AG04449 (cell line): ENCODE measurements around the gene ARL4D.
"Not testable (repeated sequence)": the region's sequence is repeated elsewhere in the genome, so short reads cannot be mapped to it uniquely, and the experiment has no call there.

ENCODE experiments used
- CTCF ChIA-PET: fragments of 350-600 bp; formaldehyde crosslinking; extraction: SDS; loops from one replicate; lab custom pipeline; 2021; ENCODE audit warnings: antibody characterized with exemption; lab: Yijun Ruan, JAX
- POLR2A ChIA-PET: fragments of 400-600, 350-600 bp; formaldehyde crosslinking; extraction: SDS; loops from one replicate; lab custom pipeline; 2020; ENCODE audit warnings: antibody characterized with exemption, inconsistent platforms; lab: Yijun Ruan, JAX
- DNase-seq: peaks from one replicate; pipeline ENCODE4 v3.0.0-alpha.2; 2010; ENCODE audit warnings: low read depth, low spot score
- H3K4me3 ChIP-seq: 2 replicates; pipeline ENCODE4 v1.5.1; 2011; ENCODE audit warnings: low read depth, mild to moderate bottlenecking, control low read depth, low read length
- CTCF ChIP-seq: IDR thresholded peaks from one replicate; pipeline ENCODE4 v1.5.1; 2011; ENCODE audit warnings: mild to moderate bottlenecking, moderate library complexity, low read length, control low read depth, inconsistent platforms; ENCODE audit not compliant: insufficient read depth; ENCODE audit errors: missing control alignments

The ARL4D gene

DNA sequence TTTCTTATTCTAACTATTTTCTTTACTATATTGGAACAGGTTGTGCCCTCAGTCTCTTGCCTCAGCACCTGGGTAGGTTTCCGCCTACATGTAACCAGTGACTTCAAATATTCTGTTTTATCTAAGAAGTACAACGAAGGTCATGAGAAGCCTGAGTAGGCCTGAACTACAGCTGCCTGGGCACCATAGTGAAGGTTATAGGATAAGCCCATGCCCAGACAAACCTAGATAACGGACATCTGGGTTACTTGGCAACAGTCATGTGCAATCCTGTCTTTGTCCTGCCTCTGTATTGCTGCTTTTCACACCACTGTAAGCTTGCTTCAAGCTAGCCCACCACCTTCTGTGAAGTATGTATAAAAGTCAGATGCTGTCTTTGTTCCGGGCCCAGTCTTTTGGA is 25.4 kb upstream of the ARL4D start:
- POLR2A ChIA-PET: interaction anchor here (1.2 to 1.4 kb wide), 2 partner anchors 12 to 25 kb away, joined by 3 to 8 read pairs; partner anchors contain the start of gene ARL4D
- no peak overlapping the region for H3K4me3 ChIP-seq
- DNase-seq: no peak
- TF ChIP-seq CTCF: no peak
- CTCF ChIA-PET: interaction anchor here (1.3 to 3.0 kb wide), 3 partner anchors 13 to 110 kb away, joined by 3 to 11 read pairs (median 4); partner anchors contain the start of gene DHX8

DNA sequence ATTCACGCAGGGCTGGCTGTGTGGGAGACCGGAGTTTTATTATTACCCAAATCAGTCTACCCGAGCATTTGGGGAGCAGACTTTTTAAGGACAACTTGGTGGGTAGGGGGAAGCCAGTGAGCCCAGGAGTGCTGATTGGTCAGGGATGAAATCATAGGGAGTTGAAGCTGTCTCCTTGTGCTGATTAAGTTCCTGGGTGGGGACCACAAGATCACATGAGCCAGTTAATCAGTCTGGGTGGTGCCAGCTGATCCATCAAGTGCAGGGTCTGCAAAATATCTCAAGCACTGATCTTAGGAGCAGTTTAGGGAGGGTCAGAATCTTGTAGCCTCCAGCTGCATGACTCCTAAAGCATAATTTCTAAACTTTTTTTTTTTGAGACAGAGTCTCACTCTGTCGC is 22.9 kb upstream of the ARL4D start:
- POLR2A ChIA-PET: interaction anchor here (0.6 to 1.5 kb wide), 2 partner anchors 12 to 19 kb away, joined by 4 read pairs; no protein-coding TSS in a partner anchor
- not testable (repeated sequence) for H3K4me3 ChIP-seq, DNase-seq
- CTCF ChIA-PET: interaction anchor here (1.2 kb wide), 1 partner anchor 18 kb away, joined by 3 read pairs; no protein-coding TSS in a partner anchor

GRCh38 chr17:43377056-43377810 is 21.6 kb upstream of the ARL4D start:
- POLR2A ChIA-PET: interaction anchor here (1.4 to 1.5 kb wide), 2 partner anchors 9 to 11 kb away, joined by 4 to 5 read pairs; no protein-coding TSS in a partner anchor
- CTCF ChIA-PET: no interaction called here
- no peak for DNase-seq
- TF ChIP-seq CTCF: no peak
- H3K4me3 ChIP-seq: no peak overlapping the region

DNA sequence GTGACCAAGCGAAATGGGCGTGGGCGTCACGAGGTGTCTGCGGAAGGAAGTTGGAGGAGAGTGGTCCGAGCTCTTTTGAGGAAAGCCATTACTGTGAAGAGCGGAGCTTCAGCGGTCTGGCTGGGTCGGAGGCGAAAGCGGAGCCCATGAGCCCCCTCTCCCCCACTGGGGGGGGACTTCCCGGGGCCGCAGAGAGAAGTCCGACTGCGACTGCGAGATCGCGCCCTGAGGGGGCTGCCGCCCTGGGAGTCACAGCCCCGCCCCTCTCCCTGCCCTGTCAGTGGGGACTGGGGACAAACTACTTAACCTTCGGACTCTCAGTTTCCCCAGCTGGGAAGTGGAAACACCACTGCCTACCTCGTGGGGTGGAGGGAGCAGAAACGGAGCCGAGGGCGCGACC is 20.0 kb upstream of the ARL4D start:
- no peak for TF ChIP-seq CTCF
- H3K4me3 ChIP-seq: no peak overlapping the region
- POLR2A ChIA-PET: no interaction called here
- DNase-seq: no peak
- CTCF ChIA-PET: interaction anchor here (1.2 to 2.0 kb wide), 3 partner anchors 9 to 105 kb away, joined by 3 to 12 read pairs (median 7); partner anchors contain the start of gene DHX8

- CTCF ChIA-PET: interaction anchor here (1.0 kb wide), 1 partner anchor 103 kb away, joined by 6 read pairs; the partner anchor contains the start of gene DHX8
- no peak overlapping the region for H3K4me3 ChIP-seq
- no peak for DNase-seq
- TF ChIP-seq CTCF: no peak
- POLR2A ChIA-PET: interaction anchor here (1.1 kb wide), 1 partner anchor 12 kb away, joined by 3 read pairs; no protein-coding TSS in a partner anchor
These were observed 18.5 kb upstream of the ARL4D start for GRCh38 chr17:43380307-43380706.

DNA sequence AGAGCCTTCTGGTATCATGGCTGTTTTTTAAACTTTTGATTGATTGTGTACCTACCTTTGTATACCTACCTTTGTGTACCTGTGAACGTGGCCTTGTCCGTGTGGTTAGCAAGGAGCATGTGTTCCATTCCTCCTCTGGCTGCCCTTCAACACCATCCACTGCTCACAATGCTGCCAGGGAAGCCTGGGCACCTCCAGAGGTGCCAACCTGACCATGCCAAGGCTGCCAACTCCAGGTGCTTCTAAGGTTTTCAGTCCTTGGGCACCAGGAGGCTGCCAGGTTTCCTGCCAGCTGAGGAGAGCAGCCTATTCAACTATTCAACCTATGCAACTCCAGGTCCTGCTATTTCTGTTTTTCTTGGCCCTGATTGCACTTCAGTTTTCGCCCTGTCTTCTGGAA is 17.6 kb upstream of the ARL4D start:
- POLR2A ChIA-PET: interaction anchor here (1.1 kb wide), 1 partner anchor 13 kb away, joined by 3 read pairs; no protein-coding TSS in a partner anchor
- TF ChIP-seq CTCF: no peak
- DNase-seq: no peak
- no peak overlapping the region for H3K4me3 ChIP-seq
- CTCF ChIA-PET: interaction anchor here (1.0 kb wide), 1 partner anchor 102 kb away, joined by 6 read pairs; the partner anchor contains the start of gene DHX8
